Left cardiac atrium (tissue), 4 donors: ENCODE measurements around the gene ALS2. TPM values are rescaled to one million over a fixed set of nuclear protein-coding genes. Genes with fewer than 3 reads are reported as not detected.

Experiments used
- ATAC-seq, 2 donors: fragments of 200-7000 bp; cut with Tn5 transposase; one replicate each; pipeline ENCODE4 v1.9.1; 2020; ENCODE audit warnings: mild to moderate bottlenecking in 2 of 2, moderate library complexity in 2 of 2
- DNase-seq: peaks from one replicate; pipeline ENCODE4 v3.0.0-alpha.2; 2020
- intact Hi-C, 2 donors: fragments of 100-400 bp; cut with DNase I; formaldehyde crosslinking; loops; one replicate each; pipeline versions ENCODE4 v1.14.1 to v1.15.1; 2022 to 2023
- total RNA-seq, 2 donors: library from RNA; stranded (reverse); fragmentation: NEBNext Ultra II Directional; extraction: Animal tissue kit (Norgen Biotek cat#: 25700); gene quantifications; one replicate each; pipeline ENCODE4 v1.2.1, GENCODE V29; 2021
- donor health status: DM: no; HTN: yes; CAD: no.
- donor health status: DM: no; HTN: yes; CAD: no; lungs with severe emphysema.
- donor health status: DM: yes; HTN: yes; CAD: no.
- donor health status: Dilated cardiomyopathy.

ALS2 gene
- total RNA-seq, 2 donors from 2014 or later = 28.1 to 37.9 TPM

- intact Hi-C loops = loop anchor here (5.0 kb wide), 1 partner anchor 381 kb away; no protein-coding TSS in a partner anchor
- no peak for DNase-seq
- ATAC-seq = no peak
Observed at GRCh38 chr2:201796478-201796865, 15.7 kb upstream of the ALS2 start.

DNA sequence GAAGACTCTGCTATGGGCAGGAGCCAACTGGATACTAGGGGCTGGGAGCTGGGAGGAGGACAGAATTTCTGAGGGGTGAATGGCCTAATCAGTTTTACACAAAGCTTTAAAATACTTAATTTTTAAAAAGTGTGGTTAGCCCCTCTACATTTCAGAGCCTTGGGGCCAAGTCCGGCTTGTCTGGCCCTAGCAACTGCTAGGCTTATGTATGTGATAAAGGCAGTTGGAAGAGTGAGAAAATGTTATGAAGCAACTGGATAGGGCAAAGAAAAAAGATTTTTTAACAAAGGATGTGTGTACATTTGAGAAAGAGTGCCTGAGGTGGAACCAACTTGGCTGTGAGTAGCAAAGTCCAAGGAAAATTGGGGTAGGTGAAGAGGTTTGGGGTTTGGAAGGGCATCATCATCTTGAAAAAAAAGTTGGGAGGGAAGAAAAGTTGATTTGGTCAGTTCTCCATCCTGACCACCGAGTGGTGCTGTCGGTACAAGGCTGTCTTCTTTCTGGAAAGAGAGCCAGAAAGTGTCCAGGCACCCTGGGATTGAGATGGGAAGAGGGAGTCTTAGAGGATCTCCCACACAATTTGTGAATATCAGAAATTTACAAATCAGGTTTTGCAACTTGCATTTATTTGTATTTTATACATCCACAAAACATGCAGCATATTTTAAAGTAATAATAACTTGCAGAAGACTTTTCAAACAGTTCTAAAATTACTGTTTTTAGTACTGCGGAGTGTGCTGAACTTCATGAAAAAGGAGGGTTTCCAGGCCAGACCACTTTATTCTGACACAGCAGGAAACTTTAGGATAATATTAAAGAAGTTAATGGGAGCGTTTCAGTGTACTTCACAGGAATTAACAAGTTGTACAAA is 15.1 kb upstream of the ALS2 start:
- peak; percentile 49 to 59 for ATAC-seq
- peak; percentile 30 for DNase-seq

GRCh38 chr2:201794294-201794693 is 13.6 kb upstream of the ALS2 start:
- intact Hi-C loops = no loop called here
- no peak for ATAC-seq
- no peak for DNase-seq

More for the DNA sequence above, 15.1 kb upstream of the ALS2 start:
- intact Hi-C loops = loop anchor here (5.0 kb wide), 1 partner anchor 381 kb away; no protein-coding TSS in a partner anchor

- DNase-seq = no peak
- intact Hi-C loops = no loop called here
- ATAC-seq = no peak
Observed at GRCh38 chr2:201793631-201794030, 12.9 kb upstream of the ALS2 start.

- intact Hi-C loops = no loop called here
- ATAC-seq = no peak
- DNase-seq = no peak
Observed at GRCh38 chr2:201790989-201791388, 10.3 kb upstream of the ALS2 start.

- no peak for DNase-seq
- intact Hi-C loops = no loop called here
- ATAC-seq = no peak
Observed at GRCh38 chr2:201790291-201790690, 9.6 kb upstream of the ALS2 start.

DNA sequence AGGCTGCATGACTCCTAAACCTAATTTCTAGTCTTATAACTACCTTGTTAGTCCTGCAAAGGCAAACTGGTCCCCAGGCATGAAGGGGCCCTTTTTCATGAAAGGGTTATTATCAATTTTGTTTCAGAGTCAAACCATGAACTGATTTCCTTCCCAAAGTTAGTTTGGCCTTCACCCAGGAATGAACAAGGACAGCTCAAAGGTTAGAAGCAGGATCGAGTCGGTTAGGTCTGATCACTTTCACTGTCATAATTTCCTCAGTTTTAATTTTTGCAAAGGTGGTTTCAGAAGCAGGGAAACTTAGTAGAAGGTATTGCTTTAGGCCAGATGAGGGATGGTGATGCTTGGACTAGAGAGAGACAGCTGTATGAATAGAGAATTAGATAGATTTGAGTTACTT is 8.7 kb upstream of the ALS2 start:
- ATAC-seq = no peak
- no peak for DNase-seq
- intact Hi-C loops = no loop called here

GRCh38 chr2:201788371-201788770 is 7.6 kb upstream of the ALS2 start:
- intact Hi-C loops = no loop called here

GRCh38 chr2:201786471-201786870 is 5.7 kb upstream of the ALS2 start:
- ATAC-seq = no peak
- intact Hi-C loops = no loop called here

More at GRCh38 chr2:201788371-201788770, 7.6 kb upstream of the ALS2 start:
- ATAC-seq (no peak), DNase-seq (no peak)

DNA sequence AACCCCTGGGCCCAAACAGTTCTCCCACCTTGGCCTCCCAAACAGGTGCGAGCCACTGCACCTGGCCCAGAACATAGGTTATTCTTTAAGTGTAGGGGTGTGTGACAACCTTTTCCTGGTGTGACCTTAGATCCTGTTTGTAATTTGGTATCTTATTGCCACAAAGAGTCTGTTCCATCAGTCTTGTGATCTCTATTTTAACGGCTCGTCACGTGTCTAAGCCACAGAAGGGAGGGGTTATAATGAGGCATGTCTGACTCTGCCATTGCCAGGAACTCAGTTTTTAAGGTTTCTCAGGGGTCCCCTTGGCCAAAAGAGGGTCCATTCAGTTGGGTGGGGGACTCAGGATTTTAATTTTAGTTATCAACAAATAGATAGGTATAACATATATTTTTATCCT is 4.4 kb upstream of the ALS2 start:
- ATAC-seq = no peak
- intact Hi-C loops = no loop called here

More at GRCh38 chr2:201786471-201786870, 5.7 kb upstream of the ALS2 start:
- DNase-seq = no peak

DNA sequence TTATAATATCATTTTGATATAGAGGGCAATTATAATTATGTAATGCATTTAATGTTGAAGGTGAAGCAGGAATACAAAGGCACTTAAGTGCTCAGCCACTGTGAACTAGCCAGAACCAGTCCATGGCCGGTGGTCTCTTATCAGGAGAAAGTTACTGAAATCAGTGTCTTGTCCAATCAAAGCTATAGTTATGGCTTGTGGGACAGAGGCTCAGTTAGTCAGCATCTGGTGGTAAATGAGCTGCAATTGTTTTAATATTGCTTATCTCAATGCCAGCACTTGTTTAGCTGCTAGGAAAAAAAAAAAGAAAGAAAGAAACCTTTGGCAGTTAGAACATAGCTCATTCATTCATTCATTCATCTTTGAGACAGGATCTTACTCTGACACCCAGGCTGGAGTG is 3.8 kb upstream of the ALS2 start:
- DNase-seq (no peak), ATAC-seq (no peak)
- intact Hi-C loops = no loop called here

More for the DNA sequence above, 4.4 kb upstream of the ALS2 start:
- no peak for DNase-seq

DNA sequence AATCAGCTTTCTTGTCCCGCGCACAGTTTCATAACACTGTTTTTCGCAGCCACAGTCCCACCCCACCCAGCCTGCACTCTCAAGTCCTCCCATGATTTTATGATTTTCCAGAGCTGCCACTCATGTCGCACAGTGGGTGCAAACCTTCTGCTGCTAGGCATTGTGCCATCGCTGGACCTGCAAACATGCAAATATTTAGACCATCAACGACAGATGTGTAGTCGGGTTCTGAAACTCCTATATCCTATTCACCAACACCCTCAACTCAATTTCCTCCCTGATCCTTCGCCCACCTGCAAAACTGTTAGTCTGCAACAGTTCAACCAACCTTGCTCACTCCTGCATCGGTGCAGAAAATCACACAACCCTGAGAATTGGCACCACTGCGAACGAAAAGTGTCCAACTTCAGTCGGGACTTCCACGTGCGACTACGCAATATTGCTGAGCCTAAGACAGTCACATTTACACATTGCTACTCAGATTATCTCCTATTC is 871 bp upstream of the ALS2 start:
- intact Hi-C loops = no loop called here
- ATAC-seq (peak; percentile 6 to 8), DNase-seq (no peak)

DNA sequence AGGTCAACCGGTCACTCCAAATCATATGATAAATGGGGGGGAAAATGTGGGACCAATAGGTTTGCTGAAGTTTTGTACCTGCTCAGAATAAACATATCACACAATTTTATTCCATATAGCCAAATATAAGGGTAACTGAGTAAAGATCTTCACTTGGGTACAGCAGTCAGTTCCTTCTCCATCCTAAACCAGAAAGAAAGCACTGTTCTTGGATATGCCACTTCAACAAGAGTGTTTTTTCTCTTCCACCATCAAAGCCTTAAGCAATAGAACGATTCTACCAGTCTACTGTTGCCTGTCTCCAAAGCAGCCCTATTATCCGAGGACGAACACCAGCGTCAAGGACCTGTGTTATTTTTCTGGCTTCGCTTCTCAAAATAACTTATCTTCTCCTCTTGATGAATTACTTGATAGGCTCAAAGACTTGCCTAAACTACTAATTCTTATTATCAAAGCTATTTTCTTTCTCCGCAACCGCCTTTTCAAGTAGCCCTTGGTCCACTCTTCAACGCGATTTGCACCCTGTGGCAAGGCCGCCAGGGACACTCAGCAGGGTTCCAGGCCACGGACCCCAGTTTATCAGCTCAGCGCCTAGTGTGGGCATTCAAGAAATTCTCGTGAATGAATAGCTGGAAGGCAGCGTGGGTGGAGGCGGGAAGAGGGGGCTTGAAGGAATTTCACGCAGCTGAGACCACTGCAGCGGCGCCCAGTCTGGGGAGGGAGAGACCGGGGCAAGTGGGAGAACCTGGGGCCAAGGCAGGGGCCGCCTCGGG is 646 bp downstream of the ALS2 start:
- intact Hi-C loops = no loop called here
- DNase-seq (peak; percentile 39), ATAC-seq (peak; percentile 16 to 32)

GRCh38 chr2:201777869-201778268 is 2.9 kb downstream of the ALS2 start:
- no peak for DNase-seq
- ATAC-seq = no peak
- intact Hi-C loops = no loop called here

GRCh38 chr2:201777043-201777442 is 3.7 kb downstream of the ALS2 start:
- intact Hi-C loops = no loop called here
- ATAC-seq = no peak
- no peak for DNase-seq

GRCh38 chr2:201775326-201775725 is 5.4 kb downstream of the ALS2 start:
- intact Hi-C loops = no loop called here
- no peak for DNase-seq

GRCh38 chr2:201774546-201774945 is 6.2 kb downstream of the ALS2 start:
- intact Hi-C loops = no loop called here
- ATAC-seq = no peak
- no peak for DNase-seq

More at GRCh38 chr2:201775326-201775725, 5.4 kb downstream of the ALS2 start:
- no peak for ATAC-seq

GRCh38 chr2:201773990-201774389 is 6.7 kb downstream of the ALS2 start:
- intact Hi-C loops = no loop called here
- ATAC-seq = no peak
- DNase-seq = no peak

DNA sequence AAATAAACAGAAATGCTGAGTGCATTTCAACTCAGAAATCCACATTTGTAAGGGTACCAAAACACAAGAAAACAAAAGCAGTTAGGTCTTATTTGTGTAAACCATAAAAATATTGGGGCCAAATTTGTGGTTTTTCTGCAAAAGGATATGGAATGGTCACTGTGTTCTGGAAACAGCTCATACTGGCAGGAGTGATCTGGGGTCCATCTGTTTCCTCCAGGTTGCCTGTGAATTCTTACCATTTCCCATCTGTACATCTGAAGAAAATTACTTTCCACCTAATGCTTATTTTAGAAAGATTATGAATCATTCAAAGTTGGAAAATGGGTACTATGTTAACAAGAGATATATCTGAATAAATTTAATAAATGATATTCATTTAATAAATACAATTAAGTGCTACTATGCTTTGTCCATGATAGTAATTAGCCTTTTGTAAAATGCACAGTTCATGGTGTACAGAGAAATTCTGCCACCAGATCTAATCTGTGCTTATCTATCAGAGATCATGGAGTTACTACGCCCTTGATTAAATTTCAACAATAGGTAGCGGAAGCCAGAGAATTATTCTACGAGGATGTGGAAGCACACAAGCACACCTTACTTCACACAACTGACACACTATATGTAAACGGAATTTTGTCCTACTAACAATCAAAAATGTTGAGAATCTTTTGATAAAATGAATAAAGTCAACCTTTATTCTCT is 10.9 kb downstream of the ALS2 start:
- ATAC-seq = no peak
- intact Hi-C loops = no loop called here
- no peak for DNase-seq
